Right atrium auricular region (tissue), 2 donors: ENCODE results near the gene HAX1. TPM values are rescaled to one million over a fixed set of nuclear protein-coding genes. Genes with fewer than 3 reads are reported as not detected.

Experiments
- DNase-seq: peaks from one replicate; pipeline ENCODE4 v3.0.0-alpha.2; 2019; ENCODE audit warnings: low spot score
- H3K27ac ChIP-seq, 2 donors: fragments of 200-600 bp; sonication (generic); 1 replicate in 1 of 2; 2 replicates in 1 of 2; pipeline ENCODE4 v1.5.1; 2016 to 2019
- H3K27me3 ChIP-seq, 2 donors: fragments of 200-600 bp; sonication (generic); one replicate each; pipeline versions ENCODE4 v1.5.1 to v1.6.0; 2017 to 2019
- H3K36me3 ChIP-seq: fragments of 200-600 bp; sonication (generic); one replicate; pipeline ENCODE4 v1.5.1; 2016
- H3K4me1 ChIP-seq, 2 donors: fragments of 200-600 bp; sonication (generic); one replicate each; pipeline versions ENCODE4 v1.5.1 to v1.6.0; 2017 to 2019
- H3K4me3 ChIP-seq, 2 donors: fragments of 200-600 bp; sonication (generic); 1 replicate in 1 of 2; 2 replicates in 1 of 2; pipeline ENCODE4 v1.5.1; 2017 to 2019; ENCODE audit warnings: mild to moderate bottlenecking in 1 of 2, moderate library complexity in 1 of 2
- H3K9me3 ChIP-seq, 2 donors: fragments of 200-600 bp; sonication (generic); one replicate each; pipeline ENCODE4 v1.5.1; 2019
- total RNA-seq, 2 donors: library from RNA; depleted of rRNA; stranded (reverse); fragments of >200 nt; gene quantifications; one replicate each; pipeline ENCODE4 v1.1.0, GENCODE V29; 2016
- TF ChIP-seq, protein P1 (sequence below), 2 donors: fragments of 200-600 bp; sonication (generic); IDR thresholded peaks; one replicate each; pipeline ENCODE4 v1.5.1; 2019; ENCODE audit warnings: antibody characterized with exemption in 2 of 2

HAX1 gene
- total RNA-seq, 2 donors from 2014 or later, result 129 to 168 TPM

GRCh38 chr1:154237435-154237834 lies 35.0 kb upstream of the HAX1 start:
- no peak for DNase-seq
- TF ChIP-seq, protein P1, sequence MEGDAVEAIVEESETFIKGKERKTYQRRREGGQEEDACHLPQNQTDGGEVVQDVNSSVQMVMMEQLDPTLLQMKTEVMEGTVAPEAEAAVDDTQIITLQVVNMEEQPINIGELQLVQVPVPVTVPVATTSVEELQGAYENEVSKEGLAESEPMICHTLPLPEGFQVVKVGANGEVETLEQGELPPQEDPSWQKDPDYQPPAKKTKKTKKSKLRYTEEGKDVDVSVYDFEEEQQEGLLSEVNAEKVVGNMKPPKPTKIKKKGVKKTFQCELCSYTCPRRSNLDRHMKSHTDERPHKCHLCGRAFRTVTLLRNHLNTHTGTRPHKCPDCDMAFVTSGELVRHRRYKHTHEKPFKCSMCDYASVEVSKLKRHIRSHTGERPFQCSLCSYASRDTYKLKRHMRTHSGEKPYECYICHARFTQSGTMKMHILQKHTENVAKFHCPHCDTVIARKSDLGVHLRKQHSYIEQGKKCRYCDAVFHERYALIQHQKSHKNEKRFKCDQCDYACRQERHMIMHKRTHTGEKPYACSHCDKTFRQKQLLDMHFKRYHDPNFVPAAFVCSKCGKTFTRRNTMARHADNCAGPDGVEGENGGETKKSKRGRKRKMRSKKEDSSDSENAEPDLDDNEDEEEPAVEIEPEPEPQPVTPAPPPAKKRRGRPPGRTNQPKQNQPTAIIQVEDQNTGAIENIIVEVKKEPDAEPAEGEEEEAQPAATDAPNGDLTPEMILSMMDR (IDR thresholded peaks at IDR 0.05), result no peak
- peaks cover 81% of the 10 kb centered on the region for H3K36me3 ChIP-seq

DNA sequence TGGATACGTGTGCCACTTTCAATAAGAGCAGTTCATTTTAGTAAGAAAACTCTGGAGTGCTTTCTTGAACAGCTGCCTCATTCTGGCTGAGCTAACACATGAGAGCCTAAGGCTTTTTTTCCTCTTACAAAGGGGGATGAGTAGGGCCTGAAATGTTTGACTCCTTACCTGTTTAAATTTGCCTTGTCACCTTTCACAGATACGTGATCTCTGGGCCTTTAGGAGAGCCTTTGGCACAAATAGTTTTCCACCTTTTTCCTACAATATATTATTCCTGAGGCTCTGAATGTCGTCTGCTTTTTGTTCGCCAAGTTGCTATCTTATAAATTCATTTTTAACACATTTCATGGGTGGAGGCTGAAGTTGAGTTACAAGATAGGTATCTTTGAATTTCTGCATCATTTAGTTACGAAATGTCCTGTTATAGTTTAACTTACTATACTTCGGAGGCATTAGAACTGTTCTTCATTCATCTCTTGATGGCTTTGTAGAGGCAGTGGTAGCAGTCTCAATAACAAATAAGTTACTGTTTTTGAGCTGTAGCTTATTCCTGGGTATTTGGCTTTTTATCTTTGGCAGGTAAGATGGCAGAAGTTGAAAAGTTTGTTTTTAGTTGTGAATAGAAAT lies 34.4 kb upstream of the HAX1 start:
- no peaks in the 10 kb centered on the region for H3K27me3 ChIP-seq
- TF ChIP-seq, protein P1 (IDR thresholded peaks at IDR 0.05), result no peak
- H3K4me1 ChIP-seq, result no peaks in the 10 kb centered on the region
- H3K27ac ChIP-seq, result no peak overlapping the region
- no peak for DNase-seq
- H3K9me3 ChIP-seq, result no peaks in the 10 kb centered on the region
- H3K4me3 ChIP-seq, result no peak overlapping the region
- peaks cover 80% of the 10 kb centered on the region for H3K36me3 ChIP-seq

More at GRCh38 chr1:154237435-154237834, 35.0 kb upstream of the HAX1 start:
- Histone ChIP-seq H3K27ac (no peak overlapping the region), H3K27me3 (no peaks in the 10 kb centered on the region), H3K9me3 (no peaks in the 10 kb centered on the region), H3K4me1 (no peaks in the 10 kb centered on the region), H3K4me3 (no peak overlapping the region)

- H3K36me3 ChIP-seq, result peaks cover 80% of the 10 kb centered on the region
- no peak overlapping the region for H3K4me3 ChIP-seq
- no peaks in the 10 kb centered on the region for H3K27me3 ChIP-seq
- no peaks in the 10 kb centered on the region for H3K9me3 ChIP-seq
- TF ChIP-seq, protein P1 (IDR thresholded peaks at IDR 0.05), result no peak
- H3K4me1 ChIP-seq, result no peaks in the 10 kb centered on the region
- no peak for DNase-seq
- H3K27ac ChIP-seq, result no peak overlapping the region
These were observed 32.9 kb upstream of the HAX1 start for GRCh38 chr1:154239491-154239890.

- DNase-seq, result no peak
- H3K36me3 ChIP-seq, result peaks cover 80% of the 10 kb centered on the region
- no peaks in the 10 kb centered on the region for H3K27me3 ChIP-seq
These were observed 32.1 kb upstream of the HAX1 start for GRCh38 chr1:154240294-154240833.

DNA sequence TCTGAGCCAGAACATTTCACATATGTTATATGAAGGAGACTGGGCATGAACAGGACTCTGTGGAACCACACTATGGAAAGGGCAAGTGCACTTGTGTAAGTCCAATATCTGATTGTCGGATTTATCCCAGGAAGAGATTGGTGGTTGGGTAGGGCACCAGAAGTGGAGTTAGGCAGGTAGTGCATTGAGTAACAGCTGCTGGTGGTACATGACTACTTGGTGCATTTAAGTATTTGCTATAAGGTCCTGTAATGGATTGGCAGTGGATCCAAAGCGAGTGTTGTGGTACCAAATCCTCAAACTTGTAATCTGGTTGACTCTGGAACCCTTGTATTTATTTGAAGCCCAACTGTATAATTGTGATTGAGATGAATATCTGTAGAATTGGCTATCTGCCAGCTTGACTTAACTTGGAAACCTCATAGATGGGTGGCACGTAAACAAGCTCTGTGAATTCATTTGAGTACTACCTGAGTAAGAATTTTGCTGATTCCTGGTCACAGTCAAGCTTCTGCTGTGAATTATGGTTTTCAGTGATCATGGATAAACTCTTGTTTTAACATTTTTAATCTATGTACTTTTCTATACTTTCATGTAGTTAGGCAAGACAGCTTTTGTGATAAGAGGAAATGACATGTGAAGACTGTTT lies 30.6 kb upstream of the HAX1 start:
- H3K4me1 ChIP-seq, result no peaks in the 10 kb centered on the region
- no peaks in the 10 kb centered on the region for H3K27me3 ChIP-seq
- TF ChIP-seq, protein P1 (IDR thresholded peaks at IDR 0.05), result no peak
- no peak for DNase-seq
- no peak overlapping the region for H3K4me3 ChIP-seq
- H3K27ac ChIP-seq, result no peak overlapping the region
- H3K36me3 ChIP-seq, result peaks cover 80% of the 10 kb centered on the region
- H3K9me3 ChIP-seq, result no peaks in the 10 kb centered on the region

More at GRCh38 chr1:154240294-154240833, 32.1 kb upstream of the HAX1 start:
- Histone ChIP-seq H3K27ac (no peak overlapping the region), H3K9me3 (no peaks in the 10 kb centered on the region), H3K4me3 (no peak overlapping the region), H3K4me1 (no peaks in the 10 kb centered on the region)
- TF ChIP-seq, protein P1 (IDR thresholded peaks at IDR 0.05), result no peak
